H9 (cell line): ENCODE data around the gene F7. TPM values are rescaled to one million over a fixed set of nuclear protein-coding genes. Genes with fewer than 3 reads are reported as not detected.

Experiments used
- DNase-seq: peaks from one replicate; pipeline ENCODE4 v3.0.0-alpha.2; 2017
- H2AFZ ChIP-seq: one replicate; pipeline ENCODE4 v1.6.1; 2013; ENCODE audit warnings: mild to moderate bottlenecking, low read length, control low read depth, moderate library complexity
- H2AK5ac ChIP-seq: 2 replicates; pipeline ENCODE4 v1.6.1; 2013; ENCODE audit warnings: low read length, control low read depth, mixed read lengths; ENCODE audit not compliant: insufficient read length
- H2BK120ac ChIP-seq: one replicate; pipeline ENCODE4 v1.6.1; 2013; ENCODE audit warnings: low read depth, mild to moderate bottlenecking, low read length, control low read depth, inconsistent platforms; ENCODE audit not compliant: poor library complexity, severe bottlenecking
- H2BK12ac ChIP-seq: 2 replicates; pipeline ENCODE4 v1.6.1; 2013; ENCODE audit warnings: low read length, control low read depth, mixed read lengths, low read depth; ENCODE audit not compliant: insufficient read length
- H2BK15ac ChIP-seq: 2 replicates; pipeline ENCODE4 v1.6.1; 2013; ENCODE audit warnings: low read depth, low read length, control low read depth
- H2BK20ac ChIP-seq: one replicate; pipeline ENCODE4 v1.6.1; 2013; ENCODE audit warnings: low read depth, mild to moderate bottlenecking, low read length, control low read depth, inconsistent platforms; ENCODE audit not compliant: poor library complexity, severe bottlenecking
- H2BK5ac ChIP-seq: 2 replicates; pipeline ENCODE4 v1.6.1; 2013; ENCODE audit warnings: low read length, control low read depth, mixed read lengths; ENCODE audit not compliant: insufficient read length
- H3K14ac ChIP-seq: 2 replicates; pipeline ENCODE4 v1.6.1; 2013; ENCODE audit warnings: low read length, control low read depth; ENCODE audit not compliant: insufficient read depth
- H3K18ac ChIP-seq: 2 replicates; pipeline ENCODE4 v1.6.1; 2013; ENCODE audit warnings: low read depth, mild to moderate bottlenecking, mixed read lengths, low read length, control low read depth; ENCODE audit not compliant: insufficient read length
- H3K23ac ChIP-seq: 2 replicates; pipeline ENCODE4 v1.6.1; 2013; ENCODE audit warnings: low read length, control low read depth, mixed read lengths, low read depth; ENCODE audit not compliant: insufficient read length
- H3K23me2 ChIP-seq: 2 replicates; pipeline ENCODE4 v1.6.1; 2013; ENCODE audit warnings: low read depth, mild to moderate bottlenecking, mixed read lengths, low read length, control low read depth; ENCODE audit not compliant: insufficient read length, poor library complexity, severe bottlenecking
- H3K27ac ChIP-seq: 2 replicates; pipeline ENCODE4 v1.5.1; 2013; ENCODE audit warnings: low read length, control low read depth, mixed read lengths, low read depth; ENCODE audit not compliant: insufficient read length
- H3K27me3 ChIP-seq: 2 replicates; pipeline ENCODE4 v1.6.1; 2013; ENCODE audit warnings: low read length, control low read depth, inconsistent platforms; ENCODE audit not compliant: insufficient read depth
- H3K4ac ChIP-seq: 2 replicates; pipeline ENCODE4 v1.6.1; 2013; ENCODE audit warnings: low read depth, mild to moderate bottlenecking, control low read depth, inconsistent platforms, low read length, moderate library complexity
- H3K4me1 ChIP-seq: 2 replicates; pipeline ENCODE4 v1.6.1; 2013; ENCODE audit warnings: low read length, control low read depth, inconsistent platforms; ENCODE audit not compliant: insufficient read depth
- H3K4me2 ChIP-seq: 2 replicates; pipeline ENCODE4 v1.6.1; 2013; ENCODE audit warnings: low read length, control low read depth, mixed read lengths; ENCODE audit not compliant: insufficient read length, insufficient read depth
- H3K56ac ChIP-seq: 2 replicates; pipeline ENCODE4 v1.6.1; 2013; ENCODE audit warnings: low read depth, mild to moderate bottlenecking, mixed read lengths, low read length, control low read depth; ENCODE audit not compliant: insufficient read length
- H3K79me1 ChIP-seq: 2 replicates; pipeline ENCODE4 v1.6.1; 2013; ENCODE audit warnings: low read depth, mild to moderate bottlenecking, moderate library complexity, low read length, control low read depth, inconsistent platforms; ENCODE audit not compliant: insufficient read depth, poor library complexity, severe bottlenecking
- H3K79me2 ChIP-seq: 2 replicates; pipeline ENCODE4 v1.6.1; 2013; ENCODE audit warnings: low read length, control low read depth, inconsistent platforms; ENCODE audit not compliant: insufficient read depth
- H3K9ac ChIP-seq: 2 replicates; pipeline ENCODE4 v1.6.1; 2013; ENCODE audit warnings: low read length, control low read depth, mixed read lengths; ENCODE audit not compliant: insufficient read length; ENCODE audit errors: extremely low read depth
- H3K9me3 ChIP-seq: one replicate; pipeline ENCODE4 v1.6.1; 2013; ENCODE audit warnings: low read depth, low read length, inconsistent platforms; ENCODE audit not compliant: control insufficient read depth
- H3T11ph ChIP-seq: one replicate; pipeline ENCODE4 v1.6.1; 2013; ENCODE audit warnings: mild to moderate bottlenecking, low read length, control low read depth, inconsistent platforms
- H4K20me1 ChIP-seq: one replicate; pipeline ENCODE4 v1.6.1; 2013; ENCODE audit not compliant: control insufficient read depth, insufficient read length, insufficient read depth
- H4K5ac ChIP-seq: 2 replicates; pipeline ENCODE4 v1.6.1; 2013; ENCODE audit warnings: low read depth, mild to moderate bottlenecking, mixed read lengths, low read length, control low read depth; ENCODE audit not compliant: insufficient read length
- H4K8ac ChIP-seq: replicated peaks from 2 replicates; pipeline ENCODE4 v1.6.1; 2013; ENCODE audit warnings: low read length, control low read depth, mixed read lengths, low read depth; ENCODE audit not compliant: insufficient read length
- H4K91ac ChIP-seq: 2 replicates; pipeline ENCODE4 v1.6.1; 2013; ENCODE audit warnings: low read depth, mild to moderate bottlenecking, moderate library complexity, mixed read lengths, low read length, control low read depth; ENCODE audit not compliant: insufficient read length
- H3K27ac Mint-ChIP-seq, 3 experiments: 2 replicates in 2 of 3; 3 replicates in 1 of 3; pipeline ENCODE4 v1.8.0; 2020 to 2021; ENCODE audit warnings: mixed read lengths in 3 of 3, mild to moderate bottlenecking in 1 of 3, moderate library complexity in 1 of 3
- H3K27me3 Mint-ChIP-seq: 2 replicates; pipeline ENCODE4 v1.8.0; 2021; ENCODE audit warnings: low read depth, mild to moderate bottlenecking, moderate library complexity, mixed read lengths
- H3K36me3 Mint-ChIP-seq, 3 experiments: 2 replicates in 2 of 3; 3 replicates in 1 of 3; pipeline ENCODE4 v1.8.0; 2020 to 2021; ENCODE audit warnings: low read depth in 3 of 3, mixed read lengths in 3 of 3; ENCODE audit not compliant: insufficient read depth in 1 of 3
- H3K4me1 Mint-ChIP-seq, 2 experiments: 2 replicates each; pipeline ENCODE4 v1.8.0; 2020; ENCODE audit warnings: mixed read lengths in 2 of 2
- H3K4me3 Mint-ChIP-seq, 2 experiments: 2 replicates in 1 of 2; 3 replicates in 1 of 2; pipeline ENCODE4 v1.8.0; 2020 to 2021; ENCODE audit warnings: mild to moderate bottlenecking in 2 of 2, mixed read lengths in 2 of 2, moderate library complexity in 1 of 2
- H3K9me3 Mint-ChIP-seq, 2 experiments: 2 replicates in 1 of 2; 3 replicates in 1 of 2; pipeline ENCODE4 v1.8.0; 2020; ENCODE audit warnings: mild to moderate bottlenecking in 2 of 2, mixed read lengths in 2 of 2, moderate library complexity in 1 of 2
- WGBS: extraction: QIAGEN DNeasy Blood & Tissue Kit; methylation state at CpG from one replicate; pipeline ENCODE4 v1.1.7; 2013; ENCODE audit warnings: missing lambda C conversion rate, low lambda C conversion rate, mixed read lengths; ENCODE audit not compliant: insufficient read length; ENCODE audit errors: extremely low coverage; 5-methylcytosine and 5-hydroxymethylcytosine counted together
- total RNA-seq: library from RNA; stranded (reverse); gene quantifications from 2 replicates; pipeline ENCODE4 v1.2.1, GENCODE V29; 2021
- TF ChIP-seq, protein P1 (sequence below): fragments of 200-600 bp; sonication (generic); conservative IDR thresholded peaks from 3 replicates; pipeline ENCODE4 v1.8.0; 2021; ENCODE audit warnings: antibody characterized with exemption, mild to moderate bottlenecking

F7 gene
- total RNA-seq, 1 experiment from 2014 or later, result 0.81 TPM

DNA sequence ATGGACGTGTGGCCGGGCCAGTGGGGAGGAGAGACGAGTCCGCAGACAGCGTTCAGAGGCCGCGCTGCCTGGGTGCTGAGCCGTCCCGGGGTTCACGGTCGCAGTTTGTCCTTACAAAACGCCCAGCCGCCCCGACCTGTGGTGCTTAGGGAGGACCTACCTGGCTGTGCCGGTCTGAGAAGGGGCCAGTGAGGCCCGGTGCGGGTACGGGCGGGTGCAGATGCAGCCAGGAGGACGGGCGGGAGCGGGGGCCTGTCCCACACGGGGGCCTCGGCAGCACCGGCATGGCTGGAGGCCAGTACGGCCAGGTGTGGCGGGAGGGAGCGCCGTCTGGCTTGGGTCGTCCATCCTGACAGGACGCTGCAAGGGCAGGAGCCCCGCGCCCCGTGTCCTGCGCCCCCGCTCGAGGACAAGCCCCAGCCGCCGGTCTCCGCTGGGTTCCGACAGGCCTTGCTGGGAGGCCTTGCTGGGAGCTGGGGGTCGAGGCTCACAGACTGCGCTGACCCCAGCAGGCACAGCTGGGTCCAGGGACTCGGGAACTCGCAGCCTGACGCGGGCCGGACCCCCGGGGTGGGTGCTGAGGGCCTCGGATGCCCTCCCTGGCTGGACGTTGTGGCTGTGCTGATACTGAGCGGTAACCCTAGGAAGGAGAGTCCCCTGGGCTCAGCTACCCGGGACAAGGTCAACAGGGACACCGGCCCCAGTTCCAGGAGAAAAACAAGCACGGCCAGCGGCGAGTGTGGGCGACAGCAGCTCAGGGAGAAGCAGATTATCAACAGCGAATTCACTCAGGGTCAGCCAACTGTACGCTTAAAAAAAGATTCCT, 47.6 kb downstream of the F7 start:
- peak overlapping the region in 1 of 3 experiments; percentile 70; a peak in 1 of 7 replicates for H3K27ac Mint-ChIP-seq
- no peak overlapping the region for H4K5ac ChIP-seq

More for the DNA sequence above, 47.6 kb downstream of the F7 start:
- no peak overlapping the region for H3K56ac ChIP-seq
- H3K79me1 ChIP-seq, result no peaks in the 10 kb centered on the region
- H3K4me3 Mint-ChIP-seq, result peak overlapping the region; percentile 65 to 78
- H3K4ac ChIP-seq, result no peak overlapping the region
- no peak overlapping the region for H2BK5ac ChIP-seq
- no peak overlapping the region for H2BK12ac ChIP-seq
- H3K14ac ChIP-seq, result 0 out of 2 replicates have a peak overlapping the region, but pooled peaks have one; percentile 13
- peaks cover 0 to 4% of the 10 kb centered on the region in 2 experiments; a peak in 3 of 5 replicates for H3K9me3 Mint-ChIP-seq
- H2BK15ac ChIP-seq, result no peak overlapping the region
- DNase-seq, result peak; percentile 66
- no peak overlapping the region for H2AFZ ChIP-seq
- H3K23ac ChIP-seq, result no peak overlapping the region
- peaks cover 34% of the 10 kb centered on the region in 2 experiments for H3K4me1 Mint-ChIP-seq
- WGBS, result no CpG with 5 or more reads among the region's 60 CpGs
- H2BK20ac ChIP-seq, result no peak overlapping the region
- peak overlapping the region; percentile 40 for H3K9ac ChIP-seq
- TF ChIP-seq, protein P1, sequence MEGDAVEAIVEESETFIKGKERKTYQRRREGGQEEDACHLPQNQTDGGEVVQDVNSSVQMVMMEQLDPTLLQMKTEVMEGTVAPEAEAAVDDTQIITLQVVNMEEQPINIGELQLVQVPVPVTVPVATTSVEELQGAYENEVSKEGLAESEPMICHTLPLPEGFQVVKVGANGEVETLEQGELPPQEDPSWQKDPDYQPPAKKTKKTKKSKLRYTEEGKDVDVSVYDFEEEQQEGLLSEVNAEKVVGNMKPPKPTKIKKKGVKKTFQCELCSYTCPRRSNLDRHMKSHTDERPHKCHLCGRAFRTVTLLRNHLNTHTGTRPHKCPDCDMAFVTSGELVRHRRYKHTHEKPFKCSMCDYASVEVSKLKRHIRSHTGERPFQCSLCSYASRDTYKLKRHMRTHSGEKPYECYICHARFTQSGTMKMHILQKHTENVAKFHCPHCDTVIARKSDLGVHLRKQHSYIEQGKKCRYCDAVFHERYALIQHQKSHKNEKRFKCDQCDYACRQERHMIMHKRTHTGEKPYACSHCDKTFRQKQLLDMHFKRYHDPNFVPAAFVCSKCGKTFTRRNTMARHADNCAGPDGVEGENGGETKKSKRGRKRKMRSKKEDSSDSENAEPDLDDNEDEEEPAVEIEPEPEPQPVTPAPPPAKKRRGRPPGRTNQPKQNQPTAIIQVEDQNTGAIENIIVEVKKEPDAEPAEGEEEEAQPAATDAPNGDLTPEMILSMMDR, result no peak
- peaks cover 12% of the 10 kb centered on the region for H3K23me2 ChIP-seq
- H3K27me3 Mint-ChIP-seq, result peaks cover 40% of the 10 kb centered on the region
- no peak overlapping the region for H2AK5ac ChIP-seq
- H3K18ac ChIP-seq, result no peak overlapping the region
- no peak overlapping the region for H4K91ac ChIP-seq
- H3K27ac ChIP-seq, result no peak overlapping the region
- no peaks in the 10 kb centered on the region; the same call in 1 of the 2 replicates for H3K27me3 ChIP-seq
- H2BK120ac ChIP-seq, result no peak overlapping the region
- no peaks in the 10 kb centered on the region for H4K20me1 ChIP-seq
- no peak overlapping the region for H3T11ph ChIP-seq
- peak overlapping the region; percentile 45 for H3K4me2 ChIP-seq
- peaks cover 0 to 4% (median 0%) of the 10 kb centered on the region in 3 experiments; a peak in 3 of 7 replicates for H3K36me3 Mint-ChIP-seq
- no peaks in the 10 kb centered on the region for H3K4me1 ChIP-seq
- no peak overlapping the region for H4K8ac ChIP-seq
- no peaks in the 10 kb centered on the region for H3K9me3 ChIP-seq
- no peaks in the 10 kb centered on the region for H3K79me2 ChIP-seq
